IPS-NIHi7 (cell line): ENCODE results near the gene SCRT2.
A peak's percentile ranks its signal among the peaks of the same experiment; 100 is the strongest.

Source experiments
- DNase-seq: peaks from one replicate; pipeline ENCODE4 v3.0.0; 2012; ENCODE audit warnings: mixed read lengths; ENCODE audit errors: extremely low spot score

Gene SCRT2

GRCh38 chr20:672963-673602, 2.5 kb downstream of the SCRT2 start:
- DNase-seq: peak; percentile 64

- no peak for DNase-seq
These were observed 4.2 kb downstream of the SCRT2 start for GRCh38 chr20:671252-672030.

GRCh38 chr20:669573-669972, 6.0 kb downstream of the SCRT2 start:
- DNase-seq: no peak

- no peak for DNase-seq
These were observed 7.0 kb downstream of the SCRT2 start for GRCh38 chr20:668638-669037.

- DNase-seq: no peak
These were observed 7.6 kb downstream of the SCRT2 start for GRCh38 chr20:668050-668449.

GRCh38 chr20:667351-668034, 8.1 kb downstream of the SCRT2 start:
- peak; percentile 76 for DNase-seq

GRCh38 chr20:666877-667276, 8.7 kb downstream of the SCRT2 start:
- DNase-seq: no peak

GRCh38 chr20:665276-665675, 10.3 kb downstream of the SCRT2 start:
- DNase-seq: no peak

- no peak for DNase-seq
These were observed 11.0 kb downstream of the SCRT2 start for GRCh38 chr20:664576-664975.

GRCh38 chr20:664151-664550, 11.5 kb downstream of the SCRT2 start:
- DNase-seq: no peak

GRCh38 chr20:663315-664090, 12.1 kb downstream of the SCRT2 start:
- DNase-seq: no peak

- DNase-seq: no peak
These were observed 13.1 kb downstream of the SCRT2 start for GRCh38 chr20:662277-663192.

GRCh38 chr20:661474-662270, 13.9 kb downstream of the SCRT2 start:
- DNase-seq: peak; percentile 43

GRCh38 chr20:658731-659291, 16.8 kb downstream of the SCRT2 start:
- DNase-seq: no peak

- no peak for DNase-seq
These were observed 17.4 kb downstream of the SCRT2 start for GRCh38 chr20:658202-658601.

GRCh38 chr20:655726-656624, 19.6 kb downstream of the SCRT2 start:
- no peak for DNase-seq

GRCh38 chr20:654417-654750, 21.2 kb downstream of the SCRT2 start:
- DNase-seq: no peak

GRCh38 chr20:653590-654416, 21.8 kb downstream of the SCRT2 start:
- no peak for DNase-seq
